Bronchial epithelial cell (primary cell): Measurements from ENCODE around the gene POLD4. TPM values are rescaled to one million over a fixed set of nuclear protein-coding genes. Genes with fewer than 3 reads are reported as not detected.
"Not testable (repeated sequence)": the region's sequence is repeated elsewhere in the genome, so short reads cannot be mapped to it uniquely, and the experiment has no call there.

Source experiments
- DNase-seq: peaks from one replicate; pipeline ENCODE4 v3.0.0-alpha.2; 2010; ENCODE audit warnings: low read depth
- FAIRE-seq: peaks from 2 replicates; lab custom pipeline; 2011; peaks lifted over from hg19 to GRCh38; lab: Jason Lieb, UNC
- H3K27me3 ChIP-seq: 2 replicates; pipeline ENCODE4 v1.5.1; 2011; ENCODE audit warnings: low read length; ENCODE audit not compliant: control insufficient read depth, insufficient read depth
- H3K36me3 ChIP-seq: 2 replicates; pipeline ENCODE4 v1.5.1; 2011; ENCODE audit warnings: low read length; ENCODE audit not compliant: control insufficient read depth, insufficient read depth
- H3K4me3 ChIP-seq: 2 replicates; pipeline ENCODE4 v1.5.1; 2011; ENCODE audit warnings: mild to moderate bottlenecking, low read depth, low read length, control low read depth
- total RNA-seq: library from RNA; depleted of rRNA; stranded (reverse); fragments of >200 nt; gene quantifications from 2 replicates; pipeline ENCODE4 v1.2.1, GENCODE V29; 2014
- TF ChIP-seq, protein P1 (sequence below): IDR thresholded peaks from 2 replicates; pipeline ENCODE4 v1.5.1; 2011; ENCODE audit warnings: mild to moderate bottlenecking, moderate library complexity, low read length, control low read depth, inconsistent platforms; ENCODE audit not compliant: insufficient read depth, severe bottlenecking

Gene POLD4
- total RNA-seq = 45.8 and 83.1 TPM in 2 replicates

DNA sequence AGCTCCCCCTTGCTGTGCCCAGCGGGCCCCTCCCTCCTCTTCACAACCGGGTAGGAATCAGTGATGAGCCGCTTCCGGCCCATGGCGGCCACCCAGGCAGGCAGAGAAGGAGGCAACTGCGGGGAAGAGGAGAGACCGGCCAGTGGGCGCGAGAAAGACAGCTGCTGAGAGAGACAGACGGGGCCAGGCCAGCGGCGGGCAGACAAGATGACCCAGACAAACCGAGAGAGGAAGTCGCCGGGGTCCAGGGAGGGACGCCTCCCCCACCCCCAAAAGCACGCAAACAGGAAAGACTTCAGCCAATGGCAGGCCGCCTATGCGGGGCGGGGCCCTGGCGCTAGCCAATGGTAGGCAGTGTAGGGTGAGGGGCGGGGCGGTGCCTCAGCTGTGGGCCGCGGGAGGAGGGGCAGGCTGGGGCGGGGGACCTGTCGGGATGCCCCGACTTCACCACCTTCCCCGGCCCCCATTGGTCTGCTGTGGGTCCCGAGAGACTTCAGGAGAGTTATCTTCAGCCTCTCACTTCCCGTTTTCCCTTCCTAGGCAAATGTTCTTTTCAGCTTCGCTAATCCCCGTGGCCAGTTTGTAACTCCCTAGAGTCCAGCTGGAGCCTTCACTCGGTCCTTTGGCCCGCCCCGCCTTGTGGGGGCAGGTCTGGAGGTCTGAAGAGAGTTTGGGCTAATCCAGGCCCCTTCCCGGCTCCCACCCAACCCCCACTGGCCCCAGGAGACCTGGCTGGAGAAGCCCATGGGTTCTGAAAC lies at the start of gene POLD4:
TSS of gene POLD4 (minus strand) at position 230 of the 758 bp plus-strand sequence. CDS start at position 83, 147 bp downstream.
- no peak for FAIRE-seq
- peak; percentile 79 for DNase-seq
- TF ChIP-seq, protein P1, sequence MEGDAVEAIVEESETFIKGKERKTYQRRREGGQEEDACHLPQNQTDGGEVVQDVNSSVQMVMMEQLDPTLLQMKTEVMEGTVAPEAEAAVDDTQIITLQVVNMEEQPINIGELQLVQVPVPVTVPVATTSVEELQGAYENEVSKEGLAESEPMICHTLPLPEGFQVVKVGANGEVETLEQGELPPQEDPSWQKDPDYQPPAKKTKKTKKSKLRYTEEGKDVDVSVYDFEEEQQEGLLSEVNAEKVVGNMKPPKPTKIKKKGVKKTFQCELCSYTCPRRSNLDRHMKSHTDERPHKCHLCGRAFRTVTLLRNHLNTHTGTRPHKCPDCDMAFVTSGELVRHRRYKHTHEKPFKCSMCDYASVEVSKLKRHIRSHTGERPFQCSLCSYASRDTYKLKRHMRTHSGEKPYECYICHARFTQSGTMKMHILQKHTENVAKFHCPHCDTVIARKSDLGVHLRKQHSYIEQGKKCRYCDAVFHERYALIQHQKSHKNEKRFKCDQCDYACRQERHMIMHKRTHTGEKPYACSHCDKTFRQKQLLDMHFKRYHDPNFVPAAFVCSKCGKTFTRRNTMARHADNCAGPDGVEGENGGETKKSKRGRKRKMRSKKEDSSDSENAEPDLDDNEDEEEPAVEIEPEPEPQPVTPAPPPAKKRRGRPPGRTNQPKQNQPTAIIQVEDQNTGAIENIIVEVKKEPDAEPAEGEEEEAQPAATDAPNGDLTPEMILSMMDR = no peak
- peaks cover 5% of the 10 kb centered on the region for H3K36me3 ChIP-seq
- H3K27me3 ChIP-seq = no peaks in the 10 kb centered on the region
- H3K4me3 ChIP-seq = peak within 1 kb of the TSS; percentile 66

DNA sequence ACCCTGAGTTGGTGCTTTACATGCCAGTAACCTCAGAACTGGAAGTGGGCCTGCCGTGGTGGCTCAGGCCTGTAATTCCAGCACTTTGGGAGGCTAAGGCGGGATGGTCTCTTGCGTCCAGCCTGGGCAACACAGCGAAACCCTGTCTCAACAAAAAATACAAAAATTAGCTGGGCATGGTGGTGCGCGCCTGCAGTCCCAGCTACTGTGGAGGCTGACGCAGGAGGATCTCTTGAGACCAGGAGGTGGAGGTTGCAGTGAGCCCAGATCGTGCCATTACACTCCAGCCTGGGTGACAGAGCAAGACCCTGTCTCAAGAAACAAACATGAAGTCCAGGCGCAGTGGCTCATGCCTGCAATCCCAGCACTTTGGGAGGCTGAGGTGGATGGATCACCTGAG lies 49.7 kb upstream of the POLD4 start:
- DNase-seq, FAIRE-seq, H3K27me3 ChIP-seq, H3K4me3 ChIP-seq: not testable (repeated sequence)
- H3K36me3 ChIP-seq = peaks cover 12% of the 10 kb centered on the region

DNA sequence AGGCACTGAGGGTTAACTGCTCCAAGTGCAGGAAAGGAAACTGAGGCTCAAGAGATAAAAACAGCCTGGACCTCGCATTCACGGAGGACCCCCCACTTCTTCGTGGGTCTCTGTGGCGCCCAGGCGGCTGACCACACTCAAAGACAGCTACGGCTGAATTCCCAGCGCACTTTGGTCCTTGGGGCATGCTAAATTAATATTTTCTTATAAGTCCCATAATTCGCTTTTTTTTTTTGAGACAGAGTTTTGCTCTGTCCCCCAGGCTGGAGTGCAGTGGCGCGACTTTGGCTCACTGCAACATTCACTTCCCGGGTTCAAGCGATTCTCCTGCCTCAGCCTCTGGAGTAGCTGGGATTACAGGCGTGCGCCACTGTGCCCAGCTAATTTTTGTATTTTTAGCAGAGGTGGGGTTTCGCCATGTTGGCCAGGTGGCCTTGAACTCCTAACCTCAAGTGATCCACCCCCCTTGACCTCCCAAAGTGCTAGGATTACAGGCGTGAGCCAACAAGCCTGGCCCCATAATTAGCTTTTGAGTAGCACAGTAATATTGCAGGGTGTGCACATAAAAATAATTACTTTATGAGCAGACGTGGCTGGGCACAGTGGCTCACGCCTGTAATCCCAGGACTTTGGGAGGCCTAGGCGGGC lies 49.0 kb upstream of the POLD4 start:
- H3K4me3 ChIP-seq = peak overlapping the region; percentile 27
- peaks cover 20% of the 10 kb centered on the region for H3K36me3 ChIP-seq
- FAIRE-seq, H3K27me3 ChIP-seq, DNase-seq: not testable (repeated sequence)

DNA sequence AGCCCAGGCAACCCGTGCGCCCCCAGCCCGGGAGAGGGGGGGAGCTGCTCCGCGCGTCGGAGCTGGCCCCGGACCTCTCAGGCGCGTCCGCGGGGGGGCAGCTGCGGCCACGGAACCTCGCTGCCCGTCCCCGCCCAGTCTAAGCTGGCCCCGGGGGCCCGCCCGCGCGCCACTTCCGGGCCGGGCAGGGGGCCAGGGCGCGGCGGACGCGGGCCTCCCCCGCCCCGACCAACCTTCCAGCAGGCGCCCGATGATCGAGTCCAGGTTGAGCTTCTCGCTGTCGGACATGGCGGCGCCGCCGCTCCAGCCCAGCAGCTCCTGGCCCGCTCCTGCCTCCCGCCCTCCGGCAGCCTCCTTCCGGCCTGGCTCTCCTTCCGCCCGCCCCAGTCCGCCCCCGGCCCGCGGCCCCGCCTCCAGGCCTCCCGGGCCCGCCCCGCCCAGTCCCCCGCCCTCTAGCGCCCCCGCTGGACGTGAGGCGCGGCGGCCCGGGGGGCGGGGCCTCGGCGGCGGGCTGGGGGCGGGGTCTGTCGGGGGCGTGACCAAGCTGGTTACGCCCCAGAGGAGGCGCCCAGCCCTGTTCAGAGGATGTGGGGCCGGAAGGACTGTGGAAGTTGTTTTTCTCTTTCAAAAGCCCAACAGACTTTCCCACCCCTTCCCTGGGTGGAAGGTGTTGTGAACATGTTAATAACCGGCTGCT lies 48.3 kb upstream of the POLD4 start, which contains the start of gene PPP1CA:
TSS of gene PPP1CA (minus strand) at position 364 of the 697 bp plus-strand sequence. CDS start at position 288, 76 bp downstream.
- Histone ChIP-seq H3K36me3 (peaks cover 22% of the 10 kb centered on the region), H3K27me3 (no peaks in the 10 kb centered on the region), H3K4me3 (peak within 1 kb of the TSS; percentile 94)
- DNase-seq (peak; percentile 53), FAIRE-seq (no peak)
- TF ChIP-seq, protein P1 = peak; percentile 45

DNA sequence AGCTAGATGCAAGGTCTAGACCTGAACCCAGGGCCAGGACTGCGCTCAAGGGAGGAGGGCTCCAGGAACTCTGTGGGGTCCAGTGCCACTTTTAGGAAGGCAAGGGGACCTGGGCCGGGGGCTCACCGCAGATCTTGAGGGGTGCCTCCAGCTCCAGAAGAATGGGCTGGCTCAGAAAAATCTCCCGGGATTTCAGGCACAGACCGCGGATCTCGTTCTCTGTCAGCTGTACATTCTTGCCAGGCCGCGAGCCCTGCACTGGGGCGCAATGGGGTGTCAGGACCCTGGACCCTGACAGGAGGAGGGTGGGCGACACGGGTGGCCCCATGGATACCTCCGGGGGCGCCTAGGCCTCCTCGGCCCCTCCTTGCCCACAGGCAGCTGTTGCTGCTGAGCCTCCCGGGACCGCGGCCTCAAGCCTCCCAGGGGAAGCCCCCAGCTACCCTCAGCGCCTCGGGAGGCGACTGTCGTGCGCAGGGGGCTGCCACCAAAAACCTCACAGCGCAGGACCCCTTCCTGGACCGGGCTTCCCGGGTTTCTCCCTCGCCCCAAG lies 47.7 kb upstream of the POLD4 start:
- no peak for FAIRE-seq
- H3K27me3 ChIP-seq = no peaks in the 10 kb centered on the region
- H3K4me3 ChIP-seq = peak overlapping the region; percentile 94
- DNase-seq = no peak
- H3K36me3 ChIP-seq = peaks cover 23% of the 10 kb centered on the region
- TF ChIP-seq, protein P1 = no peak

DNA sequence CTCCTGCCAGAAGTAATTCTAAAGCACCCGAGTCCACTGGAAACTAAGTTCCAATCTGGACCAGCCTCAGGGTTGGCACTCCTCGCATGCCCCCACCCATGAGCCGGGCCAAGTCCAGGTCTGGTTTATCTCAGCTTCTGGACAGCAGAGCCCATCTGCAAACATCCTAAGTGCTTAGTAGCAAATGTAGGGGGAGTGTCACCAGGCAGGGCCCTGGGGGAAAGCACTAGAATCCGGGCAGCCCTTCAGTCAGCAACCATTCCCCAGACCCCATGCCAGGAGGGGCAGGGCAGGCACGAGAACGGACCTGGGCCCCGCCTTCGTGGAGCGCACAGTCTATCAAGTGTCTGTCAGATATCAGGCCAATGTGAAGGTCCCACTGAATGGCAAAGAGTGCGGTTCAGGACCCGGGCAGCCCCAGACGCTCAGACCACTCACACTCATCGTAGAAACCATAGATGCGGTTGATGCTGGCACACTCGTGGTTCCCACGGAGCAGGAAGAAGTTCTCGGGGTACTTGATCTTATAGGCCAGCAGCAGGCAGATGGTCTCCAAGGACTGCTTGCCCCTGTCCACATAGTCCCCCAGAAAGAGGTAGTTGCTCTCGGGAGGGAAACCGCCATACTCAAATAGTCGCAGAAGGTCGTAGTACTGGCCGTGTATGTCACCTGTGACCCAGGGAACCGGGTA lies 47.0 kb upstream of the POLD4 start:
- Histone ChIP-seq H3K27me3 (no peaks in the 10 kb centered on the region), H3K4me3 (peak overlapping the region; percentile 94), H3K36me3 (peaks cover 23% of the 10 kb centered on the region)
- FAIRE-seq = no peak
- TF ChIP-seq, protein P1 = no peak
- no peak for DNase-seq
